GM19467 (cell line): ENCODE measurements around the gene CHN2.
"Not testable (repeated sequence)": the region's sequence is repeated elsewhere in the genome, so short reads cannot be mapped to it uniquely, and the experiment has no call there.

Source experiments
- ATAC-seq: cut with Tn5 transposase; IDR thresholded peaks from one replicate; pipeline ENCODE4 v1.9.1; 2021; ENCODE audit warnings: mild to moderate bottlenecking, moderate library complexity; ENCODE audit not compliant: unreplicated experiment

The CHN2 gene

DNA sequence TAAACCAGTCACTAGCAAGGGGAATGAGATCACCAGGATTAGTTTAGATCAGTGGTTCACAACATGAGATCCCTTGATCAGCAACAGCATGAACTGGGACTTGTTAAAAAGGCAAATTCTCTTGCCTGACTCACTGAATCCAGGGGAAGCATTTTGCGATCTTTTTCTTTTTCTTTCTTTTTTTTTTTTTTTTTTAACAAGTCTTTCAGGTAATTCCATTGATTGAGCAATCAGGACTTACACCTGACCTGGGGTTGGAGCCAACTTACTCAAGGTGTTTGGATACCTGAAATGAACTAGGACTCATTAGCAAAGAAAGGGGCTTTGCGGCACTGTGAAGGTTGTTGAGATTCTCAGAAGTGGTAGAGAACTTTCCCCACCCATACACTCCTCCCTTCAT, 321.9 kb downstream of the CHN2 start:
- no peak for ATAC-seq

DNA sequence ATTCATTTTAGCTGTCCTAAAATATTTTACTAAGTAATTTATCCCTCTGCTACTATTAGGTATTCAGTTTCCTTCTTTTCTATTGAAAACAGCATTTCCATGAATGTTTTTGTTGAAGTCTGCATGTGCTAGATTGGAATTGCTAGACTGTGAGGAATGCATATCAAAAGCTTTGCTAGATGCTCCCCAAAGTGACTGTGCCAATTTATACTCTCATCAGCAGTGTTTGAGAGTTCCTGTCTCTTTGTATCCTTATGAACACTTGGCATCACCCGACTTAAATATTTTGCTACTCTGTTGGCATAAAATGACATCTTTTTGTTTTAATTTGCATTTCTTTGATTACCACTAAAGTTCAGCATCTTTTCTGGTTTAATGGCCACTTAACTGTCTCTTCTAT, 324.0 kb downstream of the CHN2 start:
- no peak for ATAC-seq

DNA sequence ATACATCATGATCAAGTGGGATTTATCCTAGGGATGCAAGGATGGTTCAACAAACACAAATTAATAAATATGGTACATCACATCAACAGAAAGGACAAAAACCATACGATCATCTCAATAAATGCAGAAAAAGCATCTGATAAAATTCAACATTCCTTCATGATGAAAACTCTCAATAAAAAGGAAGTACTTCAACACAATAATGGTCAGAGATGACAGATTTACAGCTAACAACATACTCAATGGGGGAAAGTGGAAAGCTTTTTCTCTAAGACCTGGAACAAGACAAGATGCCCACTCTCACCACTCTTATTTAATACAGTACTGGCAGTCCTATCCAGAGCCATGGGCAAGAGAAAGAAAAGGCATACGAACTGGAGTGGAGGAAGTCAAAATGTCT, 329.2 kb downstream of the CHN2 start:
- no peak for ATAC-seq

DNA sequence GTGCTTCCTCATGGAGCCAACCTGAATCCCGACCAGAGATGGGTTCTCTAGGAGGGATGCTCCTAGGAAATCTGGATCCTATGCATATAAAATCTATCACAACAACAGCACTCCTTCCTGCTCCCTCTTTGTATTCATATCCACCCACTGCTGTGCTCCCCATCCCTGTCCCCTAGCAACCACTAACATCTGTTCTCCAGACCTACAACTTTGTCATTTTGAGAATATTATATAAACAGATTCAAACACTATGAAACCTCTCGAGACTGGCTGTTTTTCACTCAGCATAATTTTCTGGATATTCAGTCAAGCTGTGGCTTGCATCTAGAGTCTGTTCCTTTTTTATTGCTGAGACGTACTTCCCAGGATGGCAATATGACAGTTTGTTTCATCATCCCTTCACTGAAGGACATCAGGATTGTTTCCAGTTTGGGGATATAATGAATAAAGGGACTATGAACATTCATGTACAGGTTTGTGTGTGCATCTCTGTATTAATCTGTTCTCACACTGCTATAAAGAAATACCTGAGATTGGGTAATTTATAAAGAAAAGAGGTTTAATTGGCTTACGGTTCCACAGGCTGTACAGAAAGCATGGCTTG, 333.0 kb downstream of the CHN2 start:
- ATAC-seq = no peak

DNA sequence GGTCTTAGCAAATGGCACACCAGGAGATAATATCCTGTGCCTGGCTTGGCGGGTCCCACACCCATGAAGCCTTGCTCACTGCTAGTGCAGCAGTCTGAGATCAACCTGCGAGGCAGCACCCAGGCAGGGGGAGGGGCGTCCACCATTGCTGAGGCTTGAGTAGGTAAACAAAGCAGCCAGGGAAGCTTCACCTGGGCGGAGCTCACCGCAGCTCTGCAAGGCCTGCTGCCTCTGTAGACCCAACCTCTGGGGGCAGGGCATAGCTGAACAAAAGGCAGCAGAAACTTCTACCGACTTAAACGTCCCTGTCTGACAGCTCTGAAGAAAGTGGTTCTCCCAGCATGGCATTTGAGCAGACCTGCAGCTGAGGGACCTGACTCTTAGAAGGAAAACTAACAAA, 334.0 kb downstream of the CHN2 start:
- not testable (repeated sequence) for ATAC-seq
